SK-N-SH (cell line): ENCODE data around the gene POLR1E. TPM values are rescaled to one million over a fixed set of nuclear protein-coding genes. Genes with fewer than 3 reads are reported as not detected.

Source experiments
- CTCF ChIA-PET: fragments of 300-600, 350-600 bp; formaldehyde crosslinking; extraction: SDS; loops from one replicate; lab custom pipeline; 2021; lab: Yijun Ruan, JAX
- POLR2A ChIA-PET: fragments of 350-600 bp; sonication (Branson Sonifier 250); formaldehyde crosslinking; extraction: SDS; loops from one replicate; lab custom pipeline; 2020; ENCODE audit warnings: antibody characterized with exemption, inconsistent platforms; lab: Yijun Ruan, JAX
- DNase-seq: peaks from one replicate; pipeline ENCODE4 v3.0.0; 2012
- H2AFZ ChIP-seq: fragments of 200-600 bp; sonication (generic); 2 replicates; pipeline ENCODE4 v1.8.1; 2016; ENCODE audit warnings: antibody characterized with exemption, mild to moderate bottlenecking, low read depth
- H3F3A ChIP-seq: fragments of 200-600 bp; sonication (generic); replicated peaks from 2 replicates; pipeline ENCODE3; 2016; ENCODE audit warnings: antibody characterized with exemption, mild to moderate bottlenecking; ENCODE audit not compliant: insufficient read depth
- H3K27ac ChIP-seq, 2 experiments: fragments of 200-500 bp in 1 of 2; fragments of 200-600 bp in 1 of 2; sonication (Bioruptor generic) in 1 of 2; sonication (generic), shearing (Covaris generic) in 1 of 2; 2 replicates each; pipeline versions ENCODE4 v1.5.1 to v1.6.1; 2014 to 2016; ENCODE audit warnings: low read depth in 2 of 2, inconsistent platforms in 1 of 2, low read length in 1 of 2, mild to moderate bottlenecking in 1 of 2, mixed read lengths in 1 of 2
- H3K27me3 ChIP-seq: fragments of 200-600 bp; sonication (generic), shearing (Covaris generic); 2 replicates; pipeline ENCODE4 v1.6.1; 2016; ENCODE audit warnings: mixed run types; ENCODE audit not compliant: insufficient read depth
- H3K36me3 ChIP-seq, 2 experiments: fragments of 200-500 bp in 1 of 2; fragments of 200-600 bp in 1 of 2; sonication (Bioruptor generic) in 1 of 2; sonication (generic) in 1 of 2; replicated peaks in 1 of 2; 2 replicates each; pipeline versions ENCODE3 to v1.5.1; 2014 to 2016; ENCODE audit warnings: low read length in 1 of 2, mild to moderate bottlenecking in 1 of 2; ENCODE audit not compliant: insufficient read depth in 2 of 2, control insufficient read depth in 1 of 2
- H3K4me1 ChIP-seq, 2 experiments: fragments of 200-500 bp in 1 of 2; fragments of 200-600 bp in 1 of 2; sonication (Bioruptor generic) in 1 of 2; sonication (generic), shearing (Covaris generic) in 1 of 2; 2 replicates each; pipeline versions ENCODE4 v1.5.1 to v1.6.1; 2014 to 2016; ENCODE audit warnings: low read depth in 1 of 2, low read length in 1 of 2, mixed run types in 1 of 2; ENCODE audit not compliant: insufficient read depth in 2 of 2, control insufficient read depth in 1 of 2
- H3K4me2 ChIP-seq: fragments of 200-600 bp; sonication (generic), shearing (Covaris generic); 2 replicates; pipeline ENCODE4 v1.6.1; 2017; ENCODE audit warnings: mixed run types
- H3K4me3 ChIP-seq, 2 experiments: fragments of 200-500 bp in 1 of 2; fragments of 200-600 bp in 1 of 2; sonication (Bioruptor generic) in 1 of 2; sonication (generic), shearing (Covaris generic) in 1 of 2; 2 replicates each; pipeline versions ENCODE4 v1.5.1 to v1.8.1; 2014 to 2016; ENCODE audit warnings: low read depth in 2 of 2, inconsistent platforms in 1 of 2, low read length in 1 of 2, mild to moderate bottlenecking in 1 of 2, mixed read lengths in 1 of 2, moderate library complexity in 1 of 2
- H3K79me2 ChIP-seq: fragments of 200-600 bp; sonication (generic); 2 replicates; pipeline ENCODE4 v1.8.1; 2017; ENCODE audit warnings: mild to moderate bottlenecking; ENCODE audit not compliant: insufficient read depth
- H3K9ac ChIP-seq: fragments of 200-600 bp; sonication (generic); 2 replicates; pipeline ENCODE4 v1.6.1; 2017; ENCODE audit warnings: mixed run types
- H3K9me2 ChIP-seq: fragments of 200-600 bp; sonication (generic); 2 replicates; pipeline ENCODE4 v1.6.1; 2017; ENCODE audit warnings: mixed run types
- H3K9me3 ChIP-seq: fragments of 200-600 bp; sonication (generic); 2 replicates; pipeline ENCODE4 v1.6.1; 2017; ENCODE audit warnings: mixed run types, mild to moderate bottlenecking, moderate library complexity
- H4K20me1 ChIP-seq: fragments of 200-600 bp; sonication (generic); 2 replicates; pipeline ENCODE4 v1.6.1; 2017; ENCODE audit warnings: mild to moderate bottlenecking, mixed run types; ENCODE audit not compliant: insufficient read depth
- ELF1 ChIP-seq: IDR thresholded peaks from 2 replicates; pipeline ENCODE4 v1.4.0; 2012
- EZH2phosphoT487 ChIP-seq: fragments of 200-600 bp; sonication (generic); IDR thresholded peaks from 2 replicates; pipeline ENCODE4 v1.6.1; 2017; ENCODE audit warnings: low read depth, mixed run types, mild to moderate bottlenecking, antibody characterized with exemption, moderate library complexity, borderline replicate concordance
- FOSL2 ChIP-seq: IDR thresholded peaks from 2 replicates; pipeline ENCODE4 v1.4.0; 2012; ENCODE audit warnings: low read depth, mild to moderate bottlenecking, moderate library complexity, borderline replicate concordance
- FOXJ3 ChIP-seq: sonication (generic); formaldehyde crosslinking; IDR thresholded peaks from 2 replicates; pipeline ENCODE4 v1.5.1; 2020; ENCODE audit warnings: mild to moderate bottlenecking, missing genetic modification reagents
- GABPA ChIP-seq: IDR thresholded peaks from 2 replicates; pipeline ENCODE4 v1.4.0; 2012; ENCODE audit warnings: low read depth, mild to moderate bottlenecking
- IRF3 ChIP-seq: fragments of 150-350 bp; IDR thresholded peaks from 2 replicates; pipeline ENCODE4 v1.6.1; 2016; ENCODE audit warnings: mild to moderate bottlenecking, low read depth, low read length
- NFIC ChIP-seq: IDR thresholded peaks from 2 replicates; pipeline ENCODE4 v1.4.0; 2012; ENCODE audit warnings: borderline replicate concordance
- NRF1 ChIP-seq: IDR thresholded peaks from 2 replicates; pipeline ENCODE4 v1.6.1; 2012; ENCODE audit warnings: low read depth, mild to moderate bottlenecking, low read length
- POLR2AphosphoS5 ChIP-seq: IDR thresholded peaks from 2 replicates; pipeline ENCODE4 v1.6.1; 2012; ENCODE audit warnings: low read depth, low read length
- RCOR1 ChIP-seq: fragments of 150-350 bp; IDR thresholded peaks from 2 replicates; pipeline ENCODE4 v1.6.1; 2017; ENCODE audit warnings: antibody characterized with exemption, low read length
- RFX5 ChIP-seq: IDR thresholded peaks from 2 replicates; pipeline ENCODE4 v1.6.1; 2012; ENCODE audit warnings: mild to moderate bottlenecking, improper control_type of control experiment, low read length
- SMC3 ChIP-seq: IDR thresholded peaks from 2 replicates; pipeline ENCODE4 v1.6.1; 2012; ENCODE audit warnings: low read depth, low read length, improper control_type of control experiment
- TCF12 ChIP-seq: IDR thresholded peaks from 2 replicates; pipeline ENCODE4 v1.4.0; 2012
- WGBS: methylation state at CpG from one replicate; pipeline ENCODE4 v1.1.6; 2017; ENCODE audit warnings: low lambda C conversion rate; 5-methylcytosine and 5-hydroxymethylcytosine counted together
- polyA plus RNA-seq, 3 experiments: library from polyadenylated mRNA; depleted of rRNA; stranded (reverse); fragments of >200 nt; gene quantifications; 2 replicates each; pipeline ENCODE4 v1.2.3, GENCODE V29; 2012
- TF ChIP-seq, protein P1 (sequence below): IDR thresholded peaks from 2 replicates; pipeline ENCODE4 v1.6.1; 2012; ENCODE audit warnings: mild to moderate bottlenecking, low read depth, low read length, moderate library complexity
- TF ChIP-seq, protein P2 (sequence below): IDR thresholded peaks from 2 replicates; pipeline ENCODE4; 2012
- TF ChIP-seq, protein P3 (sequence below): fragments of 200-600 bp; sonication (generic); IDR thresholded peaks from 2 replicates; pipeline ENCODE4 v1.6.1; 2017; ENCODE audit warnings: antibody characterized with exemption, mild to moderate bottlenecking, moderate library complexity
- TF ChIP-seq, protein P4 (sequence below): IDR thresholded peaks from 2 replicates; pipeline ENCODE4 v1.4.0; 2012; ENCODE audit warnings: low read depth

Gene POLR1E
- polyA plus RNA-seq, 1 of the 3 experiments (the other 2 are of a cell fraction), result 38.8 TPM

GRCh38 chr9:37452611-37453010 is 33.1 kb upstream of the POLR1E start:
- no peaks in the 10 kb centered on the region for H3K27me3 ChIP-seq
- H3K4me2 ChIP-seq, result no peak overlapping the region
- no peak for TF ChIP-seq NFIC
- TF ChIP-seq POLR2AphosphoS5, result no peak
- TF ChIP-seq NRF1, result no peak
- TF ChIP-seq TCF12, result no peak
- TF ChIP-seq SMC3, result no peak
- TF ChIP-seq IRF3, result no peak
- TF ChIP-seq FOXJ3 (CRISPR knock-in tag), result no peak
- TF ChIP-seq ELF1, result no peak
- TF ChIP-seq RCOR1, result no peak
- no peak for TF ChIP-seq EZH2phosphoT487
- TF ChIP-seq, protein P1, sequence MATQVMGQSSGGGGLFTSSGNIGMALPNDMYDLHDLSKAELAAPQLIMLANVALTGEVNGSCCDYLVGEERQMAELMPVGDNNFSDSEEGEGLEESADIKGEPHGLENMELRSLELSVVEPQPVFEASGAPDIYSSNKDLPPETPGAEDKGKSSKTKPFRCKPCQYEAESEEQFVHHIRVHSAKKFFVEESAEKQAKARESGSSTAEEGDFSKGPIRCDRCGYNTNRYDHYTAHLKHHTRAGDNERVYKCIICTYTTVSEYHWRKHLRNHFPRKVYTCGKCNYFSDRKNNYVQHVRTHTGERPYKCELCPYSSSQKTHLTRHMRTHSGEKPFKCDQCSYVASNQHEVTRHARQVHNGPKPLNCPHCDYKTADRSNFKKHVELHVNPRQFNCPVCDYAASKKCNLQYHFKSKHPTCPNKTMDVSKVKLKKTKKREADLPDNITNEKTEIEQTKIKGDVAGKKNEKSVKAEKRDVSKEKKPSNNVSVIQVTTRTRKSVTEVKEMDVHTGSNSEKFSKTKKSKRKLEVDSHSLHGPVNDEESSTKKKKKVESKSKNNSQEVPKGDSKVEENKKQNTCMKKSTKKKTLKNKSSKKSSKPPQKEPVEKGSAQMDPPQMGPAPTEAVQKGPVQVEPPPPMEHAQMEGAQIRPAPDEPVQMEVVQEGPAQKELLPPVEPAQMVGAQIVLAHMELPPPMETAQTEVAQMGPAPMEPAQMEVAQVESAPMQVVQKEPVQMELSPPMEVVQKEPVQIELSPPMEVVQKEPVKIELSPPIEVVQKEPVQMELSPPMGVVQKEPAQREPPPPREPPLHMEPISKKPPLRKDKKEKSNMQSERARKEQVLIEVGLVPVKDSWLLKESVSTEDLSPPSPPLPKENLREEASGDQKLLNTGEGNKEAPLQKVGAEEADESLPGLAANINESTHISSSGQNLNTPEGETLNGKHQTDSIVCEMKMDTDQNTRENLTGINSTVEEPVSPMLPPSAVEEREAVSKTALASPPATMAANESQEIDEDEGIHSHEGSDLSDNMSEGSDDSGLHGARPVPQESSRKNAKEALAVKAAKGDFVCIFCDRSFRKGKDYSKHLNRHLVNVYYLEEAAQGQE, result no peak
- TF ChIP-seq, protein P2, sequence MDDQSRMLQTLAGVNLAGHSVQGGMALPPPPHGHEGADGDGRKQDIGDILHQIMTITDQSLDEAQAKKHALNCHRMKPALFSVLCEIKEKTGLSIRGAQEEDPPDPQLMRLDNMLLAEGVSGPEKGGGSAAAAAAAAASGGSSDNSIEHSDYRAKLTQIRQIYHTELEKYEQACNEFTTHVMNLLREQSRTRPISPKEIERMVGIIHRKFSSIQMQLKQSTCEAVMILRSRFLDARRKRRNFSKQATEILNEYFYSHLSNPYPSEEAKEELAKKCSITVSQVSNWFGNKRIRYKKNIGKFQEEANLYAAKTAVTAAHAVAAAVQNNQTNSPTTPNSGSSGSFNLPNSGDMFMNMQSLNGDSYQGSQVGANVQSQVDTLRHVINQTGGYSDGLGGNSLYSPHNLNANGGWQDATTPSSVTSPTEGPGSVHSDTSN, result no peak
- DNase-seq, result no peak
- H2AFZ ChIP-seq, result no peak overlapping the region
- no peak overlapping the region; a peak in 1 of 4 replicates for H3K27ac ChIP-seq
- no peaks in the 10 kb centered on the region for H3K9me2 ChIP-seq
- peaks cover 8% of the 10 kb centered on the region for H3F3A ChIP-seq
- ChIA-PET CTCF (no interaction called here), POLR2A (interaction anchor here (0.6 kb wide), 2 partner anchors 10 to 481 kb away, joined by 3 to 5 read pairs; no protein-coding TSS in a partner anchor)
- H4K20me1 ChIP-seq, result peaks cover 75% of the 10 kb centered on the region
- no peaks in the 10 kb centered on the region for H3K9me3 ChIP-seq
- peaks cover 99% of the 10 kb centered on the region for H3K79me2 ChIP-seq
- WGBS, result 69% methylated on average over 1 of the region's 1 CpG
- H3K4me3 ChIP-seq, result no peak overlapping the region
- H3K9ac ChIP-seq, result no peak overlapping the region
- peaks cover 3 to 4% of the 10 kb centered on the region in 2 experiments; a peak in 2 of 4 replicates for H3K4me1 ChIP-seq
- peaks cover 0 to 21% of the 10 kb centered on the region in 2 experiments for H3K36me3 ChIP-seq

GRCh38 chr9:37453827-37454226 is 31.9 kb upstream of the POLR1E start:
- Histone ChIP-seq H3K4me2 (no peak overlapping the region), H3K4me3 (no peak overlapping the region), H3K9me2 (no peaks in the 10 kb centered on the region), H3K4me1 (peaks cover 3 to 4% of the 10 kb centered on the region in 2 experiments; a peak in 3 of 4 replicates)
- POLR2A ChIA-PET, result no interaction called here
- TF ChIP-seq FOSL2 (no peak), FOXJ3 (CRISPR knock-in tag) (no peak), GABPA (no peak), RFX5 (no peak), POLR2AphosphoS5 (no peak), TCF12 (no peak)
- TF ChIP-seq, protein P3, sequence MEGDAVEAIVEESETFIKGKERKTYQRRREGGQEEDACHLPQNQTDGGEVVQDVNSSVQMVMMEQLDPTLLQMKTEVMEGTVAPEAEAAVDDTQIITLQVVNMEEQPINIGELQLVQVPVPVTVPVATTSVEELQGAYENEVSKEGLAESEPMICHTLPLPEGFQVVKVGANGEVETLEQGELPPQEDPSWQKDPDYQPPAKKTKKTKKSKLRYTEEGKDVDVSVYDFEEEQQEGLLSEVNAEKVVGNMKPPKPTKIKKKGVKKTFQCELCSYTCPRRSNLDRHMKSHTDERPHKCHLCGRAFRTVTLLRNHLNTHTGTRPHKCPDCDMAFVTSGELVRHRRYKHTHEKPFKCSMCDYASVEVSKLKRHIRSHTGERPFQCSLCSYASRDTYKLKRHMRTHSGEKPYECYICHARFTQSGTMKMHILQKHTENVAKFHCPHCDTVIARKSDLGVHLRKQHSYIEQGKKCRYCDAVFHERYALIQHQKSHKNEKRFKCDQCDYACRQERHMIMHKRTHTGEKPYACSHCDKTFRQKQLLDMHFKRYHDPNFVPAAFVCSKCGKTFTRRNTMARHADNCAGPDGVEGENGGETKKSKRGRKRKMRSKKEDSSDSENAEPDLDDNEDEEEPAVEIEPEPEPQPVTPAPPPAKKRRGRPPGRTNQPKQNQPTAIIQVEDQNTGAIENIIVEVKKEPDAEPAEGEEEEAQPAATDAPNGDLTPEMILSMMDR, result no peak
- TF ChIP-seq, protein P4, sequence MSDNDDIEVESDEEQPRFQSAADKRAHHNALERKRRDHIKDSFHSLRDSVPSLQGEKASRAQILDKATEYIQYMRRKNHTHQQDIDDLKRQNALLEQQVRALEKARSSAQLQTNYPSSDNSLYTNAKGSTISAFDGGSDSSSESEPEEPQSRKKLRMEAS, result no peak
- TF ChIP-seq, all 33 proteins: peak for 0
- CTCF ChIA-PET, result no interaction called here
- no peak overlapping the region for H2AFZ ChIP-seq
- peaks cover 99% of the 10 kb centered on the region for H3K79me2 ChIP-seq
- peaks cover 6% of the 10 kb centered on the region for H3F3A ChIP-seq
- DNase-seq, result no peak
- H3K9ac ChIP-seq, result no peak overlapping the region
- H3K27ac ChIP-seq, result no peak overlapping the region
- 100% methylated on average over 1 of the region's 1 CpG for WGBS
- H3K9me3 ChIP-seq, result no peaks in the 10 kb centered on the region
- no peaks in the 10 kb centered on the region for H3K27me3 ChIP-seq
- H4K20me1 ChIP-seq, result peaks cover 84% of the 10 kb centered on the region
- peaks cover 0 to 13% of the 10 kb centered on the region in 2 experiments for H3K36me3 ChIP-seq
